ENCODE measurements around the gene WDFY1.
"Not testable (repeated sequence)": the region's sequence is repeated elsewhere in the genome, so short reads cannot be mapped to it uniquely, and the experiment has no call there.

WDFY1 gene

DNA sequence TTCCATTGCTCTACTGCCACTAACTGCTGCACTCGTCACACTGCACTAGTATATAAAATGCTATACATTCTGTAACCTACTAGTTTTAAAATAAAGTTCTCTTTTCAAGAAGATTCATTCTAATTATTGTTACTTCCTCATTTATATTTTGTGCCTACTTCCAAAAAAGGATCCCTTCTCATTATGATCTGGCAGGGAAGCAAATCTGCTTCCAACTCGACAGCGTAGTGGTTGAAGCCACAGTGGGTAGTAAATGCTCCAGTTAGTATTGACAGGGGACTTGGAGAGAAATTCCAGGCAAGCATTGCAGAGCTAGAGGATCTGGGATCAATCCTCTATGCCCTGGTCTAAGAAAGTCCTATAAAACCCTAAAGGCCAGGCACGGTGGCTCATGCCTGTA is 54.4 kb downstream of the WDFY1 start:
- H3K36me3 ChIP-seq (ENCODE audit: control insufficient read depth, insufficient read depth, low read length): peaks cover 72% of the 10 kb centered on the region
- H3K27me3 ChIP-seq (ENCODE audit: control insufficient read depth, insufficient read depth, low read length): no peaks in the 10 kb centered on the region
- no peaks in the 10 kb centered on the region for H3K4me1 ChIP-seq (ENCODE audit: control insufficient read depth, insufficient read depth, low read length)
- no peak overlapping the region for H3K27ac ChIP-seq (ENCODE audit: low read depth, low read length)
- H3K4me3 ChIP-seq (ENCODE audit: low read depth, low read length): no peak overlapping the region
- H3K9me3 ChIP-seq (ENCODE audit: control insufficient read depth, insufficient read depth, low read depth, low read length): no peaks in the 10 kb centered on the region
- H3K9ac ChIP-seq (ENCODE audit: low read length): no peak overlapping the region

DNA sequence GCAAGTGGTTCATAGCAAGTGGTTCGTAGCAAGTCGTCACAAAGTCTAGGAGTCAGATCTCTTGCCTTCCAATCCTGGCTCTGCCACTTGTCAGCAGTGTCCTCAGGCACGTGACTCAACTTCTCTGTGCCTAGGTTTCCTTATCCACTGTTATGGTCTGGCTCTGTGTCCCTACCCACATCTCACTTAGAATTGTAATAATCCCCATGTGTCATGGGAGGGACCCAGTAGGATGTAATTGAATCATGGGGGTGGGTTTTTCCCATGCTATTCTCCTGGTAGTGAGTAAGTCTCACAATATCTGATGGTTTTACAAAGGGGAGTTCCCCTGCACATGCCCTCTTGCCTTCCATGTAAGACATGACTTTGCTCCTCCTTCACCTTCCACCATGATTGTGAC is 55.9 kb downstream of the WDFY1 start:
- Histone ChIP-seq H3K27ac (ENCODE audit: low read depth, low read length) (no peak overlapping the region), H3K4me3 (ENCODE audit: low read depth, low read length) (no peak overlapping the region), H3K9ac (ENCODE audit: low read length) (no peak overlapping the region), H3K27me3 (ENCODE audit: control insufficient read depth, insufficient read depth, low read length) (no peaks in the 10 kb centered on the region), H3K9me3 (ENCODE audit: control insufficient read depth, insufficient read depth, low read depth, low read length) (no peaks in the 10 kb centered on the region), H3K36me3 (ENCODE audit: control insufficient read depth, insufficient read depth, low read length) (peaks cover 72% of the 10 kb centered on the region), H3K4me1 (ENCODE audit: control insufficient read depth, insufficient read depth, low read length) (no peaks in the 10 kb centered on the region)

DNA sequence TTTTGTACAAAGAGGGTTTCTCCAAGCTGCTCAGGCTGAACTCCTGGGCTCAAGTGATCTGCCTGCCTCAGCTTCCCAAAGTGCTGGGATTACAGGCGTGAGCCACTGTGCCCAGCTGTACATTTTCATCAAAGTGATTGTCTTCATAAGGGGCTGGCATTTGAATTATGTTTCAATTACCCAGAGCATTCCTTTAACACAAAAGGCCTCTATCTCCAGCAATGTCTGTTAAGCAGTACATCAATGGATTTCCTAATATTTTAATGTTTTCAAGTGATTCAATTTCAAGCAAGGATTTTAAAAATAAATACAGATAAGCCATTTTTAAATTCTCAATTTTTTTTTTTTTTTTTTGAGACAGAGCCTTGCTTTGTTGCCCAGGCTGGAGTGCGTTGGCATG is 56.9 kb downstream of the WDFY1 start:
- Histone ChIP-seq H3K4me3 (ENCODE audit: low read depth, low read length) (no peak overlapping the region), H3K36me3 (ENCODE audit: control insufficient read depth, insufficient read depth, low read length) (peaks cover 70% of the 10 kb centered on the region), H3K4me1 (ENCODE audit: control insufficient read depth, insufficient read depth, low read length) (no peaks in the 10 kb centered on the region), H3K9me3 (ENCODE audit: control insufficient read depth, insufficient read depth, low read depth, low read length) (no peaks in the 10 kb centered on the region), H3K27ac (ENCODE audit: low read depth, low read length) (peak overlapping the region; percentile 33; the same call in 1 of the 2 replicates), H3K9ac (ENCODE audit: low read length) (no peak overlapping the region), H3K27me3 (ENCODE audit: control insufficient read depth, insufficient read depth, low read length) (no peaks in the 10 kb centered on the region)

DNA sequence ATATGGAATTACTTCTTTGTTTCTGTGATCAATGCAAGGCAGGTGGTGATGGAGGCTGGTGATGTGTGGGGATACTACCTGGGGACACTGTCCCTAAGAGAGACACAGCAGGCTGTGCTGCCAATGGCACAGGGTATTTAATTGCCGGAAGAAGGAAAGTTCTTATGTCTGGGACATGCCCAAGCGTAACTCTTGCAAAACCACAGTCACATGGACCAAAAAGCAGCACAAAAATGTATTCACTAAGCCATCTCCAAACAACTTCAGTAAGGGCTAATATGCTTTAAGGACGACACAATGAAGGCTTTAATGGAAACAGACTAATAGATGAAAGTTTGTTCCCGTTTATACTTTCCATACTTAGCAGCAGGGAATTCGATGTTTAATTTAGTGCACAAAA is 58.0 kb downstream of the WDFY1 start:
- H3K27me3 ChIP-seq (ENCODE audit: control insufficient read depth, insufficient read depth, low read length): no peaks in the 10 kb centered on the region
- H3K36me3 ChIP-seq (ENCODE audit: control insufficient read depth, insufficient read depth, low read length): peaks cover 68% of the 10 kb centered on the region
- H3K27ac ChIP-seq (ENCODE audit: low read depth, low read length): no peak overlapping the region

DNA sequence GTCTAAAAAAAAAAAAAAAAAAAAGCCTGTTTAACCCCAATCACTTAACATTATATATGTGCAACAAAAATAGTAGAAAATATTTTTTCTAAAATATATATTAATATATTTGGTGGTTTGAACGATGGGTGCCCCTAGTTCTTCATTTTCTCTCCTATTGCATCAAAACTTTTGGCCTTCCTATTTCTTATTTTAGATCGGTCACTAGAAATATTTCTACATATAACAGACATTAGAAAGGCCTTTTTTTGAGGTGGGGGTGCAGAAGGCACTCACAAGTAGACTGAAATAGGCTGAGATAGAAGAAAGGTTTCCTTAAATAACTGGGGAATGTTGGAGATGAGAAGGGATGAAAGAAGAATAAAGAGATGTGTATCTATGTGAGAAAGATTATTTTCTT is 58.4 kb downstream of the WDFY1 start:
- Histone ChIP-seq H3K9me3 (ENCODE audit: control insufficient read depth, insufficient read depth, low read depth, low read length) (no peaks in the 10 kb centered on the region), H3K9ac (ENCODE audit: low read length) (no peak overlapping the region), H3K36me3 (ENCODE audit: control insufficient read depth, insufficient read depth, low read length) (peaks cover 71% of the 10 kb centered on the region), H3K4me3 (ENCODE audit: low read depth, low read length) (no peak overlapping the region), H3K4me1 (ENCODE audit: control insufficient read depth, insufficient read depth, low read length) (no peaks in the 10 kb centered on the region), H3K27me3 (ENCODE audit: control insufficient read depth, insufficient read depth, low read length) (no peaks in the 10 kb centered on the region), H3K27ac (ENCODE audit: low read depth, low read length) (no peak overlapping the region)

More for the DNA sequence above, 58.0 kb downstream of the WDFY1 start:
- H3K9ac ChIP-seq (ENCODE audit: low read length): no peak overlapping the region
- no peaks in the 10 kb centered on the region for H3K9me3 ChIP-seq (ENCODE audit: control insufficient read depth, insufficient read depth, low read depth, low read length)
- no peak overlapping the region for H3K4me3 ChIP-seq (ENCODE audit: low read depth, low read length)
- no peaks in the 10 kb centered on the region for H3K4me1 ChIP-seq (ENCODE audit: control insufficient read depth, insufficient read depth, low read length)

DNA sequence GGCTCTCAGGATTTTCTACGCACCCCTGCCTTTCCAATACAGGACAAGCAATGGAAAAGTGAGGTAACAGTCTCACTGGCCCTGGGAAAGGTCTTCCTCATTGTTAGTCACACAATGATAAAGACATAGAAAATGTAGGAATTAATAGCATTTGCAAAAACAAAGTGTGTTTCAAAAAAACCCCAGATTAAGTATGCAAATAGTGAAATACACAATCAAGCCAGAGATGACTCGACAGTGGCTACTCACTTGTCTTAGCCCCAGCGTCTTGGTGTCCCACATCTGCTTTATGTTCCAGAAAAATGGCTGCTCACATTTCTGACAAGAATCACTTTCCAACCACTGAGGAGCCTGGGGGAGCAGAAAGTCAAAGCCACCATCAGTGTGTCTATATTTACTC is 60.7 kb downstream of the WDFY1 start:
- Histone ChIP-seq H3K36me3 (ENCODE audit: control insufficient read depth, insufficient read depth, low read length) (peaks cover 74% of the 10 kb centered on the region), H3K9ac (ENCODE audit: low read length) (no peak overlapping the region), H3K9me3 (ENCODE audit: control insufficient read depth, insufficient read depth, low read depth, low read length) (no peaks in the 10 kb centered on the region), H3K27me3 (ENCODE audit: control insufficient read depth, insufficient read depth, low read length) (no peaks in the 10 kb centered on the region), H3K4me1 (ENCODE audit: control insufficient read depth, insufficient read depth, low read length) (no peaks in the 10 kb centered on the region), H3K27ac (ENCODE audit: low read depth, low read length) (no peak overlapping the region), H3K4me3 (ENCODE audit: low read depth, low read length) (no peak overlapping the region)

DNA sequence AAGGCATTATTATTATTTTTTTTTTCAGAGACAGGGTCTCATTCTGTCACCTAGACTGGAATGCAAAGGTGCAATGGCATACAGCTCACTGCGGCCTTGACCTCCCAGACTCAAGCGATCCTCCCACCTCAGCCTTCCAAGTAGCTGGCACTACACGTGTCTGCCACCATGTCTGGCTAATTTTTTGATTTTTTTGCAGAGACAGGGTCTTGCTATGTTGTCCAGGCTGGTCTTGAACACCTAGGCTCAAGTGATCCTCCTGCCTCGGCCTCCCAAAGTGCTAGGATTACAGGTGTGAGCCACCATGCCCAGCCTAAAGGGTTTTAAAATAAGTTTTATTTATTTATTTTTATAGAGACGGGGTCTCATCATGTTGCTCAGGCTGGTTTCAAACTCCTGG is 62.4 kb downstream of the WDFY1 start:
- Histone ChIP-seq H3K9me3 (ENCODE audit: control insufficient read depth, insufficient read depth, low read depth, low read length) (no peaks in the 10 kb centered on the region), H3K4me3 (ENCODE audit: low read depth, low read length) (no peak overlapping the region), H3K36me3 (ENCODE audit: control insufficient read depth, insufficient read depth, low read length) (peaks cover 83% of the 10 kb centered on the region), H3K9ac (ENCODE audit: low read length) (no peak overlapping the region), H3K27me3 (ENCODE audit: control insufficient read depth, insufficient read depth, low read length) (no peaks in the 10 kb centered on the region), H3K27ac (ENCODE audit: low read depth, low read length) (no peak overlapping the region), H3K4me1 (ENCODE audit: control insufficient read depth, insufficient read depth, low read length) (no peaks in the 10 kb centered on the region)

DNA sequence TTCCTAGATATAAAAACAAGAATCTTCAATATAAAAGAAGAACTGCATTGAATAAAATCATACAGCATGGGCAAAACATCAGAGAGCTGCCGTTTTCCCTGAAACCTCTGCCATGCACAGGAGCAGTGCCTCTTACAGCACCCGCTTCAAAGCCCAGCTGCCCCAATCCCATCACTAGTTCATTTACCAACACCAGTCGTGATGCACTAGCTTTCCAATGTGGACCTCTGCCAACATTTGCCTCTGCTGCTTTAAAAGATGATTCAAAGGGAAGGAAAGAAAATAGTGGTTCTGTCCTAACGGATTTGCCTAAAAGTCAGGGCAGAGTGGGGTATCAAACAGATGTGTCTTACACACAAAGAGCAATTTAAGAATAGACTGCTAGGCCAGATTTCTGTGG is 64.3 kb downstream of the WDFY1 start:
- no peaks in the 10 kb centered on the region for H3K27me3 ChIP-seq (ENCODE audit: control insufficient read depth, insufficient read depth, low read length)
- no peak overlapping the region for H3K27ac ChIP-seq (ENCODE audit: low read depth, low read length)
- no peak overlapping the region for H3K9ac ChIP-seq (ENCODE audit: low read length)
- H3K9me3 ChIP-seq (ENCODE audit: control insufficient read depth, insufficient read depth, low read depth, low read length): no peaks in the 10 kb centered on the region
- H3K36me3 ChIP-seq (ENCODE audit: control insufficient read depth, insufficient read depth, low read length): peaks cover 88% of the 10 kb centered on the region
- H3K4me1 ChIP-seq (ENCODE audit: control insufficient read depth, insufficient read depth, low read length): no peaks in the 10 kb centered on the region
- H3K4me3 ChIP-seq (ENCODE audit: low read depth, low read length): no peak overlapping the region

DNA sequence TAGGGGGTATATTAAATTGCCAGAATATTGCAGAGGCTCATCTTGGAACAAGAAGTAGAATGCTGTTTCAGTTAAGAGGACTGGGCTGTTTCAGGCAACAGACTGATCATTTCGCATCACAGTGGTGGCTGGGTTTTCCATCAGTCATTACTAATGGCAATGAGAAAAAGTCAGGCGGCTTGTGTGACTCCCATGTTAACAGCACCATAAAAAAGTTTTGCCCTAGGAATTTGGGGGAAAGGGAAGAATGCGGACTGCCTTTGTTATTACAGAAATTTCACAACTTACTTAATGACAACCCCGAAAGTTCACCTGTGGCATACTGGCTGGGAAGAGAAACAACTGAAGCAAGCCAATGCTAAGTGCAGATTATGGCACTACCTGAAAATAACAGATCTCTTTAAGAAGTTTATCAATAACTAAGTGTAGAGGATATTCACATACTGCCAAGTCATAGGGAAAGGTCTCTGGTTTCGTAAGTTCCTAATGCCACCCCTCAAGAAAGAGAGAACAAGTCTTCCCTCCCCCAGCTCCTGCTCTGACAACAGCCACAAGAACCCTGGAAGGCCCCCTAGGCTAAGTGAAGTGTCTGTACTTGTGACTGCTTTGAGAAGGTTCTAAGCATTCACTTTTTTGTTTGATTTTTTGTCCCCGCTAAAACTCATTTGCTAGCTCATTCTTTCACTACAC is 67.3 kb downstream of the WDFY1 start:
- Histone ChIP-seq H3K4me3 (ENCODE audit: low read depth, low read length) (no peak overlapping the region), H3K9ac (ENCODE audit: low read length) (no peak overlapping the region), H3K9me3 (ENCODE audit: control insufficient read depth, insufficient read depth, low read depth, low read length) (no peaks in the 10 kb centered on the region), H3K27me3 (ENCODE audit: control insufficient read depth, insufficient read depth, low read length) (no peaks in the 10 kb centered on the region), H3K36me3 (ENCODE audit: control insufficient read depth, insufficient read depth, low read length) (peaks cover 80% of the 10 kb centered on the region), H3K4me1 (ENCODE audit: control insufficient read depth, insufficient read depth, low read length) (no peaks in the 10 kb centered on the region), H3K27ac (ENCODE audit: low read depth, low read length) (no peak overlapping the region)

DNA sequence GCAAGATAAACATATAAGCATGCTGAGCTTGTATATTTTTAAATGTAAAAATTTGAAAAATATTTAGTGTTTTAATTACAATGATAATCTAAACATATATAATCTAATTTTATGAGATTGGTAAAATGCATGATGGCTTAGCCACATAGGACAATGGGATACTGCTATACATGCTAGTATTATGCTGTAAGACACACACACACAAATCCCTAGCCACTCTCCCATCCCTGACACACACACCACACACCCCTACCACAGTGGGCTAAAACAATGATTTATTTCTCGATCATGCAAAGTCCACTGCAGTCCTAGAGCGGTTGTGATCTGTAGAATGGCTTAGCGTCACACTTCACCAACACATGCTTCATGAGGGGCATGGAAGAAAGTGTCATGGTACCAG is 71.5 kb downstream of the WDFY1 start:
- H3K27ac ChIP-seq (ENCODE audit: low read depth, low read length): no peak overlapping the region
- no peaks in the 10 kb centered on the region for H3K9me3 ChIP-seq (ENCODE audit: control insufficient read depth, insufficient read depth, low read depth, low read length)
- no peak overlapping the region for H3K9ac ChIP-seq (ENCODE audit: low read length)
- H3K4me3 ChIP-seq (ENCODE audit: low read depth, low read length): no peak overlapping the region
- no peaks in the 10 kb centered on the region for H3K4me1 ChIP-seq (ENCODE audit: control insufficient read depth, insufficient read depth, low read length)
- H3K36me3 ChIP-seq (ENCODE audit: control insufficient read depth, insufficient read depth, low read length): peaks cover 43% of the 10 kb centered on the region
- no peaks in the 10 kb centered on the region for H3K27me3 ChIP-seq (ENCODE audit: control insufficient read depth, insufficient read depth, low read length)

DNA sequence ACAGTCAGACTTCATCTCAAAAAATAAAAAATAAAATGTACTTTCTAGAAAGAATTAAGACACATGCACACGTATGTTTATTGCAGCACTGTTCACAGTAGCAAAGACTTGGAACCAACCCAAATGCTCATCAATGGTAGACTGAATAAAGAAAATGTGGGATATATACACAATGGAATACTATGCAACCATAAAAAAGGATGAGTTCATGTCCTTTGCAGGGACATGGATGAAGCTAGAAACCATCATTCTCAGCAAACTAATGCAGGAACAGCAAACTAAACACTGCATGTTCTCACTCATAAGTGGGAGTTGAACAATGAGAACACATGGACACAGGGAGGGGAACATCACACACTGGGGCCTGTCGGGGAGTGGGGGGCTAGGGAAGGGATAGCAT is 72.4 kb downstream of the WDFY1 start:
- H3K9ac ChIP-seq (ENCODE audit: low read length); H3K9me3 ChIP-seq (ENCODE audit: control insufficient read depth, insufficient read depth, low read depth, low read length); H3K4me3 ChIP-seq (ENCODE audit: low read depth, low read length); H3K27me3 ChIP-seq (ENCODE audit: control insufficient read depth, insufficient read depth, low read length); H3K27ac ChIP-seq (ENCODE audit: low read depth, low read length); H3K4me1 ChIP-seq (ENCODE audit: control insufficient read depth, insufficient read depth, low read length): not testable (repeated sequence)
- H3K36me3 ChIP-seq (ENCODE audit: control insufficient read depth, insufficient read depth, low read length): peaks cover 34% of the 10 kb centered on the region

DNA sequence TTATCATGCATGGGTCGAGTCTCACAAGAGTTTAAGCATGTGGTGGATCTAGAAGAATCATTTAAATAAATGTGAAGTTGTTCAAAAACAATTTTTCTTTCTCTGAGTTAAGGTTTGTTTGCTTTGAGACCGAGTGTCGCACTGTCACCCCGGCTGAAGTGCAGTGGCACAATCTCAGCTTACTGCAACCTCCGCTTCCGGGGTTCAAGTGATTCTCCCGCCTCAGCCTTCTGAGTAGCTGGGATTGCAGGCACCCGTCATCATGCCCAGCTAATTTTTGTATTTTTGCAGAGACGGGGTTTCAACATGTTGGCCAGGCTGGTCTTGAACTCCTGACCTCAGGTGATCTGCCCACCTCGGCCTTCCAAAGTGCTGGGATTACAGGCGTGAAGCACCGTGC is 73.5 kb downstream of the WDFY1 start:
- peaks cover 23% of the 10 kb centered on the region for H3K36me3 ChIP-seq (ENCODE audit: control insufficient read depth, insufficient read depth, low read length)
- not testable (repeated sequence) for H3K27ac ChIP-seq (ENCODE audit: low read depth, low read length); H3K4me3 ChIP-seq (ENCODE audit: low read depth, low read length); H3K4me1 ChIP-seq (ENCODE audit: control insufficient read depth, insufficient read depth, low read length); H3K9ac ChIP-seq (ENCODE audit: low read length); H3K27me3 ChIP-seq (ENCODE audit: control insufficient read depth, insufficient read depth, low read length); H3K9me3 ChIP-seq (ENCODE audit: control insufficient read depth, insufficient read depth, low read depth, low read length)
